SU-DHL-6 (cell line): ENCODE data around the gene TOR1AIP1.

Experiments used
- H2AFZ ChIP-seq: fragments of 200-600 bp; sonication (generic); 2 replicates; pipeline ENCODE4 v1.6.1; 2014; ENCODE audit warnings: low read depth, mild to moderate bottlenecking, moderate library complexity, mixed read lengths, antibody characterized with exemption, low read length; ENCODE audit not compliant: severe bottlenecking
- H3F3A ChIP-seq: fragments of 200-600 bp; shearing (Covaris generic); 2 replicates; pipeline ENCODE4 v1.6.0; 2016; ENCODE audit warnings: antibody characterized with exemption, mild to moderate bottlenecking; ENCODE audit not compliant: insufficient read depth
- H3K27ac ChIP-seq: fragments of 200-600 bp; sonication (generic); 2 replicates; pipeline ENCODE4 v1.5.1; 2016; ENCODE audit warnings: low read depth, mild to moderate bottlenecking, low read length, moderate library complexity, mixed read lengths
- H3K27me3 ChIP-seq: fragments of 200-600 bp; sonication (generic), shearing (Covaris generic); 2 replicates; pipeline ENCODE4 v1.6.0; 2014; ENCODE audit warnings: mild to moderate bottlenecking, low read length
- H3K36me3 ChIP-seq: fragments of 200-600 bp; sonication (generic); 2 replicates; pipeline ENCODE4 v1.6.1; 2014; ENCODE audit warnings: mild to moderate bottlenecking, low read length, mixed read lengths
- H3K4me2 ChIP-seq: fragments of 300-600, 200-600 bp; shearing (Covaris generic), sonication (generic); 2 replicates; pipeline ENCODE4 v1.6.0; 2014; ENCODE audit warnings: low read length, low read depth, mild to moderate bottlenecking; ENCODE audit not compliant: poor library complexity, severe bottlenecking
- H3K4me3 ChIP-seq: fragments of 200-600 bp; sonication (generic); 2 replicates; pipeline ENCODE4 v1.5.1; 2014; ENCODE audit warnings: antibody characterized with exemption, low read length, mild to moderate bottlenecking, mixed read lengths; ENCODE audit not compliant: insufficient read depth, poor library complexity, severe bottlenecking
- H3K79me2 ChIP-seq: fragments of 200-600 bp; sonication (generic); 2 replicates; pipeline ENCODE4 v1.6.1; 2014; ENCODE audit warnings: mild to moderate bottlenecking, low read length, moderate library complexity; ENCODE audit not compliant: insufficient read depth
- H3K9ac ChIP-seq: fragments of 200-600 bp; sonication (generic); 2 replicates; pipeline ENCODE4 v1.7.0; 2014; ENCODE audit warnings: mild to moderate bottlenecking, low read length
- H3K9me2 ChIP-seq: fragments of 200-600 bp; sonication (generic); replicated peaks from 2 replicates; pipeline ENCODE4 v1.6.1; 2014; ENCODE audit warnings: low read length; ENCODE audit not compliant: insufficient read depth
- H3K9me3 ChIP-seq: fragments of 200-600 bp; sonication (generic); 2 replicates; pipeline ENCODE4 v1.6.1; 2014; ENCODE audit warnings: low read length, mixed read lengths; ENCODE audit not compliant: insufficient read depth
- H4K20me1 ChIP-seq: fragments of 200-600 bp; sonication (generic); 2 replicates; pipeline ENCODE4 v1.6.1; 2014; ENCODE audit warnings: low read depth, mild to moderate bottlenecking, antibody characterized with exemption, low read length, moderate library complexity, mixed read lengths
- EZH2phosphoT487 ChIP-seq: fragments of 200-600 bp; sonication (generic), shearing (Covaris generic); conservative IDR thresholded peaks from 2 replicates; pipeline ENCODE4 v1.6.1; 2018; ENCODE audit warnings: mild to moderate bottlenecking, antibody characterized with exemption, low read length, moderate library complexity, mixed read lengths
- TF ChIP-seq, protein P1 (sequence below): fragments of 200-600 bp; sonication (generic); IDR thresholded peaks from one replicate; pipeline ENCODE4 v1.5.1; 2017; ENCODE audit warnings: antibody characterized with exemption, mild to moderate bottlenecking, low read length, moderate library complexity; ENCODE audit not compliant: insufficient read depth, poor library complexity, severe bottlenecking

TOR1AIP1 gene

GRCh38 chr1:179860652-179861051 lies 21.4 kb upstream of the TOR1AIP1 start:
- H3K9ac ChIP-seq = no peak overlapping the region
- no peaks in the 10 kb centered on the region for H3K27me3 ChIP-seq
- H3K4me3 ChIP-seq = no peak overlapping the region
- no peaks in the 10 kb centered on the region for H4K20me1 ChIP-seq
- no peaks in the 10 kb centered on the region for H3K9me2 ChIP-seq
- H3K36me3 ChIP-seq = peaks cover 16% of the 10 kb centered on the region; the same call in 1 of the 2 replicates
- no peaks in the 10 kb centered on the region for H3K9me3 ChIP-seq
- H3F3A ChIP-seq = peaks cover 2% of the 10 kb centered on the region
- H2AFZ ChIP-seq = no peak overlapping the region
- H3K27ac ChIP-seq = no peak overlapping the region
- H3K4me2 ChIP-seq = no peak overlapping the region
- TF ChIP-seq EZH2phosphoT487 = no peak
- TF ChIP-seq, protein P1, sequence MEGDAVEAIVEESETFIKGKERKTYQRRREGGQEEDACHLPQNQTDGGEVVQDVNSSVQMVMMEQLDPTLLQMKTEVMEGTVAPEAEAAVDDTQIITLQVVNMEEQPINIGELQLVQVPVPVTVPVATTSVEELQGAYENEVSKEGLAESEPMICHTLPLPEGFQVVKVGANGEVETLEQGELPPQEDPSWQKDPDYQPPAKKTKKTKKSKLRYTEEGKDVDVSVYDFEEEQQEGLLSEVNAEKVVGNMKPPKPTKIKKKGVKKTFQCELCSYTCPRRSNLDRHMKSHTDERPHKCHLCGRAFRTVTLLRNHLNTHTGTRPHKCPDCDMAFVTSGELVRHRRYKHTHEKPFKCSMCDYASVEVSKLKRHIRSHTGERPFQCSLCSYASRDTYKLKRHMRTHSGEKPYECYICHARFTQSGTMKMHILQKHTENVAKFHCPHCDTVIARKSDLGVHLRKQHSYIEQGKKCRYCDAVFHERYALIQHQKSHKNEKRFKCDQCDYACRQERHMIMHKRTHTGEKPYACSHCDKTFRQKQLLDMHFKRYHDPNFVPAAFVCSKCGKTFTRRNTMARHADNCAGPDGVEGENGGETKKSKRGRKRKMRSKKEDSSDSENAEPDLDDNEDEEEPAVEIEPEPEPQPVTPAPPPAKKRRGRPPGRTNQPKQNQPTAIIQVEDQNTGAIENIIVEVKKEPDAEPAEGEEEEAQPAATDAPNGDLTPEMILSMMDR = no peak
- peaks cover 17% of the 10 kb centered on the region; the same call in 1 of the 2 replicates for H3K79me2 ChIP-seq

GRCh38 chr1:179865377-179865776 lies 16.7 kb upstream of the TOR1AIP1 start:
- peaks cover 41% of the 10 kb centered on the region for H3K79me2 ChIP-seq
- H3K36me3 ChIP-seq = peaks cover 21% of the 10 kb centered on the region; the same call in 1 of the 2 replicates
- no peaks in the 10 kb centered on the region for H3K27me3 ChIP-seq
- H3K9me2 ChIP-seq = no peaks in the 10 kb centered on the region
- no peak overlapping the region for H3K4me2 ChIP-seq
- H3K9ac ChIP-seq = no peak overlapping the region
- no peaks in the 10 kb centered on the region for H3K9me3 ChIP-seq
- no peaks in the 10 kb centered on the region for H4K20me1 ChIP-seq
- no peak for TF ChIP-seq EZH2phosphoT487
- TF ChIP-seq, protein P1 = no peak
- H3K4me3 ChIP-seq = no peak overlapping the region
- H2AFZ ChIP-seq = no peak overlapping the region
- H3K27ac ChIP-seq = no peak overlapping the region
- peaks cover 7% of the 10 kb centered on the region for H3F3A ChIP-seq

GRCh38 chr1:179866616-179867015 lies 15.5 kb upstream of the TOR1AIP1 start:
- H4K20me1 ChIP-seq = no peaks in the 10 kb centered on the region
- peaks cover 50% of the 10 kb centered on the region for H3K79me2 ChIP-seq
- no peaks in the 10 kb centered on the region for H3K9me2 ChIP-seq
- H3K27me3 ChIP-seq = no peaks in the 10 kb centered on the region
- no peak overlapping the region for H2AFZ ChIP-seq
- peaks cover 21% of the 10 kb centered on the region; the same call in 1 of the 2 replicates for H3K36me3 ChIP-seq
- no peak overlapping the region for H3K27ac ChIP-seq
- H3K4me3 ChIP-seq = no peak overlapping the region
- H3K9me3 ChIP-seq = no peaks in the 10 kb centered on the region
- no peak overlapping the region for H3K9ac ChIP-seq
- TF ChIP-seq EZH2phosphoT487 = no peak
- TF ChIP-seq, protein P1 = no peak
- H3K4me2 ChIP-seq = no peak overlapping the region
- H3F3A ChIP-seq = peaks cover 11% of the 10 kb centered on the region
